H9 (cell line): ENCODE data around the gene ZNF654. TPM values are rescaled to one million over a fixed set of nuclear protein-coding genes. Genes with fewer than 3 reads are reported as not detected.

Experiments used
- DNase-seq: peaks from one replicate; pipeline ENCODE4 v3.0.0-alpha.2; 2017
- H2AFZ ChIP-seq: one replicate; pipeline ENCODE4 v1.6.1; 2013; ENCODE audit warnings: mild to moderate bottlenecking, low read length, control low read depth, moderate library complexity
- H2AK5ac ChIP-seq: 2 replicates; pipeline ENCODE4 v1.6.1; 2013; ENCODE audit warnings: low read length, control low read depth, mixed read lengths; ENCODE audit not compliant: insufficient read length
- H2BK120ac ChIP-seq: one replicate; pipeline ENCODE4 v1.6.1; 2013; ENCODE audit warnings: low read depth, mild to moderate bottlenecking, low read length, control low read depth, inconsistent platforms; ENCODE audit not compliant: poor library complexity, severe bottlenecking
- H2BK12ac ChIP-seq: 2 replicates; pipeline ENCODE4 v1.6.1; 2013; ENCODE audit warnings: low read length, control low read depth, mixed read lengths, low read depth; ENCODE audit not compliant: insufficient read length
- H2BK15ac ChIP-seq: 2 replicates; pipeline ENCODE4 v1.6.1; 2013; ENCODE audit warnings: low read depth, low read length, control low read depth
- H2BK20ac ChIP-seq: one replicate; pipeline ENCODE4 v1.6.1; 2013; ENCODE audit warnings: low read depth, mild to moderate bottlenecking, low read length, control low read depth, inconsistent platforms; ENCODE audit not compliant: poor library complexity, severe bottlenecking
- H2BK5ac ChIP-seq: 2 replicates; pipeline ENCODE4 v1.6.1; 2013; ENCODE audit warnings: low read length, control low read depth, mixed read lengths; ENCODE audit not compliant: insufficient read length
- H3K14ac ChIP-seq: 2 replicates; pipeline ENCODE4 v1.6.1; 2013; ENCODE audit warnings: low read length, control low read depth; ENCODE audit not compliant: insufficient read depth
- H3K18ac ChIP-seq: 2 replicates; pipeline ENCODE4 v1.6.1; 2013; ENCODE audit warnings: low read depth, mild to moderate bottlenecking, mixed read lengths, low read length, control low read depth; ENCODE audit not compliant: insufficient read length
- H3K23ac ChIP-seq: 2 replicates; pipeline ENCODE4 v1.6.1; 2013; ENCODE audit warnings: low read length, control low read depth, mixed read lengths, low read depth; ENCODE audit not compliant: insufficient read length
- H3K23me2 ChIP-seq: 2 replicates; pipeline ENCODE4 v1.6.1; 2013; ENCODE audit warnings: low read depth, mild to moderate bottlenecking, mixed read lengths, low read length, control low read depth; ENCODE audit not compliant: insufficient read length, poor library complexity, severe bottlenecking
- H3K27ac ChIP-seq: 2 replicates; pipeline ENCODE4 v1.5.1; 2013; ENCODE audit warnings: low read length, control low read depth, mixed read lengths, low read depth; ENCODE audit not compliant: insufficient read length
- H3K27me3 ChIP-seq: 2 replicates; pipeline ENCODE4 v1.6.1; 2013; ENCODE audit warnings: low read length, control low read depth, inconsistent platforms; ENCODE audit not compliant: insufficient read depth
- H3K4ac ChIP-seq: 2 replicates; pipeline ENCODE4 v1.6.1; 2013; ENCODE audit warnings: low read depth, mild to moderate bottlenecking, control low read depth, inconsistent platforms, low read length, moderate library complexity
- H3K4me1 ChIP-seq: 2 replicates; pipeline ENCODE4 v1.6.1; 2013; ENCODE audit warnings: low read length, control low read depth, inconsistent platforms; ENCODE audit not compliant: insufficient read depth
- H3K4me2 ChIP-seq: 2 replicates; pipeline ENCODE4 v1.6.1; 2013; ENCODE audit warnings: low read length, control low read depth, mixed read lengths; ENCODE audit not compliant: insufficient read length, insufficient read depth
- H3K56ac ChIP-seq: 2 replicates; pipeline ENCODE4 v1.6.1; 2013; ENCODE audit warnings: low read depth, mild to moderate bottlenecking, mixed read lengths, low read length, control low read depth; ENCODE audit not compliant: insufficient read length
- H3K79me1 ChIP-seq: 2 replicates; pipeline ENCODE4 v1.6.1; 2013; ENCODE audit warnings: low read depth, mild to moderate bottlenecking, moderate library complexity, low read length, control low read depth, inconsistent platforms; ENCODE audit not compliant: insufficient read depth, poor library complexity, severe bottlenecking
- H3K79me2 ChIP-seq: 2 replicates; pipeline ENCODE4 v1.6.1; 2013; ENCODE audit warnings: low read length, control low read depth, inconsistent platforms; ENCODE audit not compliant: insufficient read depth
- H3K9ac ChIP-seq: 2 replicates; pipeline ENCODE4 v1.6.1; 2013; ENCODE audit warnings: low read length, control low read depth, mixed read lengths; ENCODE audit not compliant: insufficient read length; ENCODE audit errors: extremely low read depth
- H3K9me3 ChIP-seq: one replicate; pipeline ENCODE4 v1.6.1; 2013; ENCODE audit warnings: low read depth, low read length, inconsistent platforms; ENCODE audit not compliant: control insufficient read depth
- H3T11ph ChIP-seq: one replicate; pipeline ENCODE4 v1.6.1; 2013; ENCODE audit warnings: mild to moderate bottlenecking, low read length, control low read depth, inconsistent platforms
- H4K20me1 ChIP-seq: one replicate; pipeline ENCODE4 v1.6.1; 2013; ENCODE audit not compliant: control insufficient read depth, insufficient read length, insufficient read depth
- H4K5ac ChIP-seq: 2 replicates; pipeline ENCODE4 v1.6.1; 2013; ENCODE audit warnings: low read depth, mild to moderate bottlenecking, mixed read lengths, low read length, control low read depth; ENCODE audit not compliant: insufficient read length
- H4K8ac ChIP-seq: replicated peaks from 2 replicates; pipeline ENCODE4 v1.6.1; 2013; ENCODE audit warnings: low read length, control low read depth, mixed read lengths, low read depth; ENCODE audit not compliant: insufficient read length
- H4K91ac ChIP-seq: 2 replicates; pipeline ENCODE4 v1.6.1; 2013; ENCODE audit warnings: low read depth, mild to moderate bottlenecking, moderate library complexity, mixed read lengths, low read length, control low read depth; ENCODE audit not compliant: insufficient read length
- H3K27ac Mint-ChIP-seq, 3 experiments: 2 replicates in 2 of 3; 3 replicates in 1 of 3; pipeline ENCODE4 v1.8.0; 2020 to 2021; ENCODE audit warnings: mixed read lengths in 3 of 3, mild to moderate bottlenecking in 1 of 3, moderate library complexity in 1 of 3
- H3K27me3 Mint-ChIP-seq: 2 replicates; pipeline ENCODE4 v1.8.0; 2021; ENCODE audit warnings: low read depth, mild to moderate bottlenecking, moderate library complexity, mixed read lengths
- H3K36me3 Mint-ChIP-seq, 3 experiments: 2 replicates in 2 of 3; 3 replicates in 1 of 3; pipeline ENCODE4 v1.8.0; 2020 to 2021; ENCODE audit warnings: low read depth in 3 of 3, mixed read lengths in 3 of 3; ENCODE audit not compliant: insufficient read depth in 1 of 3
- H3K4me1 Mint-ChIP-seq, 2 experiments: 2 replicates each; pipeline ENCODE4 v1.8.0; 2020; ENCODE audit warnings: mixed read lengths in 2 of 2
- H3K4me3 Mint-ChIP-seq, 2 experiments: 2 replicates in 1 of 2; 3 replicates in 1 of 2; pipeline ENCODE4 v1.8.0; 2020 to 2021; ENCODE audit warnings: mild to moderate bottlenecking in 2 of 2, mixed read lengths in 2 of 2, moderate library complexity in 1 of 2
- H3K9me3 Mint-ChIP-seq, 2 experiments: 2 replicates in 1 of 2; 3 replicates in 1 of 2; pipeline ENCODE4 v1.8.0; 2020; ENCODE audit warnings: mild to moderate bottlenecking in 2 of 2, mixed read lengths in 2 of 2, moderate library complexity in 1 of 2
- CTCF ChIP-seq: fragments of 200-600 bp; sonication (generic); conservative IDR thresholded peaks from 3 replicates; pipeline ENCODE4 v1.8.0; 2021; ENCODE audit warnings: antibody characterized with exemption, mild to moderate bottlenecking
- WGBS: extraction: QIAGEN DNeasy Blood & Tissue Kit; methylation state at CpG from one replicate; pipeline ENCODE4 v1.1.7; 2013; ENCODE audit warnings: missing lambda C conversion rate, low lambda C conversion rate, mixed read lengths; ENCODE audit not compliant: insufficient read length; ENCODE audit errors: extremely low coverage; 5-methylcytosine and 5-hydroxymethylcytosine counted together
- total RNA-seq: library from RNA; stranded (reverse); gene quantifications from 2 replicates; pipeline ENCODE4 v1.2.1, GENCODE V29; 2021

The ZNF654 gene
- total RNA-seq, 1 experiment from 2014 or later, result 8.7 TPM

GRCh38 chr3:88036221-88036620 is 22.8 kb upstream of the ZNF654 start:
- H3K4me1 Mint-ChIP-seq, result peaks cover 0 to 3% of the 10 kb centered on the region in 2 experiments; a peak in 1 of 4 replicates
- no peak overlapping the region for H3K27ac Mint-ChIP-seq
- no peaks in the 10 kb centered on the region for H3K9me3 ChIP-seq

More at GRCh38 chr3:88036221-88036620, 22.8 kb upstream of the ZNF654 start:
- Histone ChIP-seq H2BK5ac (no peak overlapping the region), H2BK20ac (no peak overlapping the region), H2BK15ac (no peak overlapping the region), H3K4me2 (no peak overlapping the region), H3K23me2 (no peaks in the 10 kb centered on the region), H3K27ac (no peak overlapping the region), H2BK12ac (no peak overlapping the region), H4K8ac (no peak overlapping the region), H2AFZ (no peak overlapping the region), H3K4ac (no peak overlapping the region), H3K27me3 (no peaks in the 10 kb centered on the region), H3K23ac (no peak overlapping the region), H4K91ac (no peak overlapping the region), H3K9ac (no peak overlapping the region), H4K20me1 (no peaks in the 10 kb centered on the region), H4K5ac (no peak overlapping the region), H3K18ac (no peak overlapping the region), H3K79me2 (no peaks in the 10 kb centered on the region), H3K56ac (no peak overlapping the region), H3T11ph (no peak overlapping the region), H3K79me1 (no peaks in the 10 kb centered on the region), H2BK120ac (no peak overlapping the region), H3K14ac (no peak overlapping the region), H3K4me1 (no peaks in the 10 kb centered on the region), H2AK5ac (no peak overlapping the region)
- WGBS, result no CpG with 5 or more reads among the region's 5 CpGs
- Mint-ChIP-seq H3K9me3 (no peaks in the 10 kb centered on the region), H3K36me3 (no peaks in the 10 kb centered on the region), H3K4me3 (no peak overlapping the region), H3K27me3 (no peaks in the 10 kb centered on the region)
- DNase-seq, result no peak
- TF ChIP-seq CTCF, result no peak
